HUES48 (cell line): ENCODE measurements around the gene BICC1.

Experiments used
- H3K27ac ChIP-seq: one replicate; pipeline ENCODE4 v1.7.0; 2013; ENCODE audit warnings: low read depth, low read length, inconsistent platforms
- H3K27me3 ChIP-seq: 2 replicates; pipeline ENCODE4 v1.6.1; 2013; ENCODE audit warnings: mild to moderate bottlenecking, low read length; ENCODE audit not compliant: control insufficient read depth, insufficient read depth
- H3K36me3 ChIP-seq: 2 replicates; pipeline ENCODE4 v1.6.1; 2013; ENCODE audit warnings: low read length; ENCODE audit not compliant: control insufficient read depth, insufficient read depth
- H3K4me1 ChIP-seq: 2 replicates; pipeline ENCODE4 v1.6.1; 2013; ENCODE audit warnings: mild to moderate bottlenecking, low read length; ENCODE audit not compliant: control insufficient read depth, insufficient read depth
- H3K4me3 ChIP-seq: 2 replicates; pipeline ENCODE4 v1.5.1; 2013; ENCODE audit warnings: mild to moderate bottlenecking, low read depth, low read length
- H3K9ac ChIP-seq: 2 replicates; pipeline ENCODE4 v1.6.1; 2013; ENCODE audit warnings: mild to moderate bottlenecking, low read depth, low read length, moderate library complexity
- H3K9me3 ChIP-seq: 2 replicates; pipeline ENCODE4 v1.6.1; 2013; ENCODE audit warnings: low read length; ENCODE audit not compliant: control insufficient read depth, insufficient read depth

BICC1 gene

GRCh38 chr10:58546137-58546536, 33.5 kb downstream of the BICC1 start:
- Histone ChIP-seq H3K9ac (no peak overlapping the region), H3K9me3 (no peaks in the 10 kb centered on the region), H3K27me3 (no peaks in the 10 kb centered on the region), H3K4me3 (no peak overlapping the region), H3K4me1 (no peaks in the 10 kb centered on the region), H3K36me3 (no peaks in the 10 kb centered on the region), H3K27ac (no peak overlapping the region)

- Histone ChIP-seq H3K4me1 (no peaks in the 10 kb centered on the region), H3K27ac (no peak overlapping the region), H3K9me3 (no peaks in the 10 kb centered on the region)
These were observed 34.2 kb downstream of the BICC1 start for GRCh38 chr10:58546722-58547445.

GRCh38 chr10:58547963-58548362, 35.3 kb downstream of the BICC1 start:
- H3K9me3 ChIP-seq, result no peaks in the 10 kb centered on the region
- no peaks in the 10 kb centered on the region for H3K36me3 ChIP-seq
- no peak overlapping the region for H3K4me3 ChIP-seq
- H3K9ac ChIP-seq, result no peak overlapping the region
- no peak overlapping the region for H3K27ac ChIP-seq
- H3K27me3 ChIP-seq, result no peaks in the 10 kb centered on the region
- no peaks in the 10 kb centered on the region for H3K4me1 ChIP-seq

More at GRCh38 chr10:58546722-58547445, 34.2 kb downstream of the BICC1 start:
- H3K9ac ChIP-seq, result no peak overlapping the region
- H3K36me3 ChIP-seq, result no peaks in the 10 kb centered on the region
- no peak overlapping the region for H3K4me3 ChIP-seq
- no peaks in the 10 kb centered on the region for H3K27me3 ChIP-seq

GRCh38 chr10:58554316-58554715, 41.6 kb downstream of the BICC1 start:
- Histone ChIP-seq H3K36me3 (no peaks in the 10 kb centered on the region), H3K4me1 (no peaks in the 10 kb centered on the region)

GRCh38 chr10:58555170-58555929, 42.7 kb downstream of the BICC1 start:
- Histone ChIP-seq H3K4me3 (no peak overlapping the region), H3K36me3 (no peaks in the 10 kb centered on the region), H3K27me3 (no peaks in the 10 kb centered on the region), H3K9ac (no peak overlapping the region), H3K4me1 (no peaks in the 10 kb centered on the region), H3K27ac (no peak overlapping the region), H3K9me3 (no peaks in the 10 kb centered on the region)

More at GRCh38 chr10:58554316-58554715, 41.6 kb downstream of the BICC1 start:
- no peak overlapping the region for H3K9ac ChIP-seq
- no peak overlapping the region for H3K27ac ChIP-seq
- H3K9me3 ChIP-seq, result no peaks in the 10 kb centered on the region
- no peaks in the 10 kb centered on the region for H3K27me3 ChIP-seq
- no peak overlapping the region for H3K4me3 ChIP-seq

GRCh38 chr10:58555930-58556311, 43.2 kb downstream of the BICC1 start:
- H3K27me3 ChIP-seq, result no peaks in the 10 kb centered on the region
- H3K27ac ChIP-seq, result no peak overlapping the region
- no peaks in the 10 kb centered on the region for H3K9me3 ChIP-seq
- no peaks in the 10 kb centered on the region for H3K4me1 ChIP-seq
- H3K4me3 ChIP-seq, result no peak overlapping the region
- H3K9ac ChIP-seq, result no peak overlapping the region
- H3K36me3 ChIP-seq, result no peaks in the 10 kb centered on the region

GRCh38 chr10:58556516-58557165, 44.0 kb downstream of the BICC1 start:
- Histone ChIP-seq H3K4me1 (no peaks in the 10 kb centered on the region), H3K27me3 (no peaks in the 10 kb centered on the region), H3K9ac (no peak overlapping the region), H3K36me3 (no peaks in the 10 kb centered on the region), H3K9me3 (no peaks in the 10 kb centered on the region), H3K27ac (no peak overlapping the region), H3K4me3 (no peak overlapping the region)

GRCh38 chr10:58557714-58558113, 45.0 kb downstream of the BICC1 start:
- Histone ChIP-seq H3K9ac (no peak overlapping the region), H3K27ac (no peak overlapping the region), H3K27me3 (no peaks in the 10 kb centered on the region), H3K4me3 (no peak overlapping the region), H3K4me1 (no peaks in the 10 kb centered on the region), H3K36me3 (no peaks in the 10 kb centered on the region), H3K9me3 (no peaks in the 10 kb centered on the region)

- no peaks in the 10 kb centered on the region for H3K4me1 ChIP-seq
- no peaks in the 10 kb centered on the region for H3K36me3 ChIP-seq
- H3K4me3 ChIP-seq, result no peak overlapping the region
- no peaks in the 10 kb centered on the region for H3K27me3 ChIP-seq
- no peaks in the 10 kb centered on the region for H3K9me3 ChIP-seq
- no peak overlapping the region for H3K27ac ChIP-seq
- no peak overlapping the region for H3K9ac ChIP-seq
These were observed 47.4 kb downstream of the BICC1 start for GRCh38 chr10:58560068-58560467.

- Histone ChIP-seq H3K27ac (no peak overlapping the region), H3K27me3 (no peaks in the 10 kb centered on the region), H3K4me3 (no peak overlapping the region), H3K4me1 (no peaks in the 10 kb centered on the region), H3K9ac (no peak overlapping the region), H3K36me3 (no peaks in the 10 kb centered on the region), H3K9me3 (no peaks in the 10 kb centered on the region)
These were observed 52.6 kb downstream of the BICC1 start for GRCh38 chr10:58565271-58565670.

GRCh38 chr10:58567652-58568051, 55.0 kb downstream of the BICC1 start:
- no peaks in the 10 kb centered on the region for H3K27me3 ChIP-seq
- H3K27ac ChIP-seq, result no peak overlapping the region
- no peak overlapping the region for H3K4me3 ChIP-seq
- no peaks in the 10 kb centered on the region for H3K4me1 ChIP-seq
- no peak overlapping the region for H3K9ac ChIP-seq
- no peaks in the 10 kb centered on the region for H3K9me3 ChIP-seq
- no peaks in the 10 kb centered on the region for H3K36me3 ChIP-seq
